OCI-LY7 (cell line): ENCODE results near the gene LMTK3. TPM values are rescaled to one million over a fixed set of nuclear protein-coding genes. Genes with fewer than 3 reads are reported as not detected.
"Not testable (repeated sequence)": the region's sequence is repeated elsewhere in the genome, so short reads cannot be mapped to it uniquely, and the experiment has no call there.

Source experiments
- BruUV-seq: library from RNA; stranded (reverse); fragments of 400-500 nt; replicated peaks from 2 replicates; lab custom pipeline; 2021; lab: Mats Ljungman, UMichigan
- CTCF ChIA-PET: fragments of 300-600 bp; sonication (Branson Sonifier 250); formaldehyde crosslinking; loops from one replicate; lab custom pipeline; 2022; ENCODE audit warnings: antibody characterized with exemption; ENCODE audit not compliant: unreplicated experiment; lab: Charles Lee
- POLR2A ChIA-PET: fragments of 300-600 bp; sonication (Branson Sonifier 250); formaldehyde crosslinking; loops from one replicate; lab custom pipeline; 2022; ENCODE audit warnings: antibody characterized with exemption; lab: Charles Lee
- DNase-seq: peaks from one replicate; pipeline ENCODE4 v3.0.0-alpha.2; 2015; ENCODE audit warnings: low spot score
- H2AFZ ChIP-seq: fragments of 200-600 bp; sonication (generic), shearing (Covaris generic); 2 replicates; pipeline ENCODE4 v1.6.1; 2014; ENCODE audit warnings: mild to moderate bottlenecking, antibody characterized with exemption, low read length, moderate library complexity
- H3K27ac ChIP-seq: fragments of 200-600 bp; sonication (generic); 2 replicates; pipeline ENCODE4 v1.5.1; 2014; ENCODE audit warnings: mixed run types, low read depth, mild to moderate bottlenecking, moderate library complexity, low read length, inconsistent platforms; ENCODE audit not compliant: poor library complexity, severe bottlenecking
- H3K36me3 ChIP-seq: fragments of 200-600 bp; sonication (generic); 2 replicates; pipeline ENCODE4 v1.6.1; 2014; ENCODE audit warnings: mild to moderate bottlenecking, antibody characterized with exemption, low read length, moderate library complexity, mixed read lengths; ENCODE audit not compliant: insufficient read depth
- H3K4me1 ChIP-seq: fragments of 200-600 bp; sonication (generic); 2 replicates; pipeline ENCODE4 v1.5.1; 2014; ENCODE audit warnings: mild to moderate bottlenecking, low read length; ENCODE audit not compliant: insufficient read depth, poor library complexity, severe bottlenecking
- H3K4me2 ChIP-seq: fragments of 200-600 bp; sonication (generic); 2 replicates; pipeline ENCODE4 v1.6.1; 2014; ENCODE audit warnings: mild to moderate bottlenecking, low read length
- H3K4me3 ChIP-seq: fragments of 200-600 bp; sonication (generic); 2 replicates; pipeline ENCODE4 v1.5.1; 2014; ENCODE audit warnings: mild to moderate bottlenecking, low read depth, low read length; ENCODE audit not compliant: poor library complexity, severe bottlenecking
- H3K79me2 ChIP-seq: fragments of 200-600 bp; sonication (generic); 2 replicates; pipeline ENCODE4 v1.6.1; 2016; ENCODE audit warnings: low read depth, mild to moderate bottlenecking, low read length, moderate library complexity, mixed read lengths; ENCODE audit not compliant: insufficient read depth
- H3K9me2 ChIP-seq: fragments of 200-600 bp; sonication (generic); 2 replicates; pipeline ENCODE4 v1.6.1; 2016; ENCODE audit warnings: mild to moderate bottlenecking, low read length, mixed read lengths; ENCODE audit not compliant: insufficient read depth
- H3K9me3 ChIP-seq: fragments of 200-600 bp; sonication (generic); 2 replicates; pipeline ENCODE4 v1.6.1; 2014; ENCODE audit warnings: mild to moderate bottlenecking, mixed run types, low read length, mixed read lengths
- H4K20me1 ChIP-seq: fragments of 200-600 bp; sonication (generic); 2 replicates; pipeline ENCODE4 v1.6.1; 2014; ENCODE audit warnings: mild to moderate bottlenecking, antibody characterized with exemption, low read length, moderate library complexity, mixed read lengths; ENCODE audit not compliant: insufficient read depth
- EZH2phosphoT487 ChIP-seq: fragments of 200-600 bp; sonication (generic); IDR thresholded peaks from 2 replicates; pipeline ENCODE4 v1.6.1; 2018; ENCODE audit warnings: low read depth, borderline replicate concordance, mild to moderate bottlenecking, mixed run types, antibody characterized with exemption, low read length, moderate library complexity, mixed read lengths
- intact Hi-C: fragments of 100-400 bp; cut with micrococcal nuclease; formaldehyde crosslinking; loops from one replicate; pipeline ENCODE4 v1.10.0; 2022; ENCODE audit not compliant: unreplicated experiment
- total RNA-seq, 2 experiments: library from RNA; depleted of rRNA in 1 of 2; stranded (reverse); fragments of >200 nt in 1 of 2; shearing (Covaris generic) in 1 of 2; gene quantifications; 2 replicates each; pipeline ENCODE4 v1.2.3, GENCODE V29; 2014 to 2022
- TF ChIP-seq, protein P1 (sequence below): fragments of 200-600 bp; sonication (generic); conservative IDR thresholded peaks from 2 replicates; pipeline ENCODE4 v1.5.1; 2014; ENCODE audit warnings: mild to moderate bottlenecking, antibody characterized with exemption, low read length, moderate library complexity, mixed read lengths

The LMTK3 gene
- total RNA-seq, 2 experiments from 2014 or later, result 1.3 to 9.7 TPM

DNA sequence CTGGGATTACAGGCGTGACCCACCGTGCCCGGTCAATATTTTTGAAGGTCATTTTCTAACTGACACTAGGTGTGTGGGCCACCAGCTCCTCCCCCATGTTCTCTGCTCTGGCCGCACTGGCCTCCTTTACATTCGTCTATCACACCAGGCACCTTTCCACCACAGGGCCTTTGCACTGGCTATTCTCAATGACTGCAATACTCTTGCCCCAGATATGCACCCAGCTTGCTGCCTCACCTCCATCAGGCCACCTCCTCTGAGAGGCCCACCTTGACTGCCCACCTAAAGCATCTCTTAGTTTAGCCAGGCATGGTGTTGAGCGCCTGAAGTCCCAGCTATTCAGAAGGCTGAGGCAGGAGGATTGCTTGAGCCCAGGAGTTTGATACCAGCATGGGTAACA lies 30.2 kb upstream of the LMTK3 start:
- CTCF ChIA-PET, result no interaction called here
- no peak overlapping the region for H3K4me3 ChIP-seq
- no peaks in the 10 kb centered on the region for H4K20me1 ChIP-seq
- no peaks in the 10 kb centered on the region for H3K79me2 ChIP-seq
- H3K36me3 ChIP-seq, result no peaks in the 10 kb centered on the region
- no peak overlapping the region for H3K27ac ChIP-seq
- intact Hi-C loops, result no loop called here
- POLR2A ChIA-PET, result interaction anchor here (0.5 kb wide), 1 partner anchor 192 kb away, joined by 3 read pairs; no protein-coding TSS in a partner anchor
- DNase-seq, result no peak
- H3K9me3 ChIP-seq, result no peaks in the 10 kb centered on the region
- H3K4me1 ChIP-seq, result no peaks in the 10 kb centered on the region
- H2AFZ ChIP-seq, result no peak overlapping the region
- TF ChIP-seq, protein P1, sequence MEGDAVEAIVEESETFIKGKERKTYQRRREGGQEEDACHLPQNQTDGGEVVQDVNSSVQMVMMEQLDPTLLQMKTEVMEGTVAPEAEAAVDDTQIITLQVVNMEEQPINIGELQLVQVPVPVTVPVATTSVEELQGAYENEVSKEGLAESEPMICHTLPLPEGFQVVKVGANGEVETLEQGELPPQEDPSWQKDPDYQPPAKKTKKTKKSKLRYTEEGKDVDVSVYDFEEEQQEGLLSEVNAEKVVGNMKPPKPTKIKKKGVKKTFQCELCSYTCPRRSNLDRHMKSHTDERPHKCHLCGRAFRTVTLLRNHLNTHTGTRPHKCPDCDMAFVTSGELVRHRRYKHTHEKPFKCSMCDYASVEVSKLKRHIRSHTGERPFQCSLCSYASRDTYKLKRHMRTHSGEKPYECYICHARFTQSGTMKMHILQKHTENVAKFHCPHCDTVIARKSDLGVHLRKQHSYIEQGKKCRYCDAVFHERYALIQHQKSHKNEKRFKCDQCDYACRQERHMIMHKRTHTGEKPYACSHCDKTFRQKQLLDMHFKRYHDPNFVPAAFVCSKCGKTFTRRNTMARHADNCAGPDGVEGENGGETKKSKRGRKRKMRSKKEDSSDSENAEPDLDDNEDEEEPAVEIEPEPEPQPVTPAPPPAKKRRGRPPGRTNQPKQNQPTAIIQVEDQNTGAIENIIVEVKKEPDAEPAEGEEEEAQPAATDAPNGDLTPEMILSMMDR, result no peak
- no peak for TF ChIP-seq EZH2phosphoT487
- no peaks in the 10 kb centered on the region for H3K9me2 ChIP-seq
- H3K4me2 ChIP-seq, result no peak overlapping the region
- BruUV-seq, result no TSS peak

DNA sequence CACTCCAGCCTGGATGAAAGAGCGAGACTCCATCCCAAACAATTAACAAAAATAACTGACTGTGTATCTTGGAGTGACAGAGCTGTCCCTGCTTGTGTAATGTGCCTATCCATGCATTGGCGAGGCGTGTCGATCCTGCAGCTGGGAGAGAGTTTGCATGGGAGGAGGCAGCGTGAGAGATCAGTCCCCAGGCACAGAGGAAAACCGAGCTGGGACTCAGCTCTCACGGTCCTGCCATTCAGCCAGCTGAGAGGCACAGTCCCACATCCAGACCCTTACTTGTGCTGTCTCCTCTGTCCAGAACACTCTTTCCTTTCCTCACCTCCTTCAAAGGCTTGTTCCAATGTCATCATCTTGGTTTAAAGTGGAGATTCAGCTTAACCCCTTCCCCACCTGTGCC lies 28.5 kb upstream of the LMTK3 start:
- no peak overlapping the region for H2AFZ ChIP-seq
- intact Hi-C loops, result no loop called here
- H3K36me3 ChIP-seq, result no peaks in the 10 kb centered on the region

DNA sequence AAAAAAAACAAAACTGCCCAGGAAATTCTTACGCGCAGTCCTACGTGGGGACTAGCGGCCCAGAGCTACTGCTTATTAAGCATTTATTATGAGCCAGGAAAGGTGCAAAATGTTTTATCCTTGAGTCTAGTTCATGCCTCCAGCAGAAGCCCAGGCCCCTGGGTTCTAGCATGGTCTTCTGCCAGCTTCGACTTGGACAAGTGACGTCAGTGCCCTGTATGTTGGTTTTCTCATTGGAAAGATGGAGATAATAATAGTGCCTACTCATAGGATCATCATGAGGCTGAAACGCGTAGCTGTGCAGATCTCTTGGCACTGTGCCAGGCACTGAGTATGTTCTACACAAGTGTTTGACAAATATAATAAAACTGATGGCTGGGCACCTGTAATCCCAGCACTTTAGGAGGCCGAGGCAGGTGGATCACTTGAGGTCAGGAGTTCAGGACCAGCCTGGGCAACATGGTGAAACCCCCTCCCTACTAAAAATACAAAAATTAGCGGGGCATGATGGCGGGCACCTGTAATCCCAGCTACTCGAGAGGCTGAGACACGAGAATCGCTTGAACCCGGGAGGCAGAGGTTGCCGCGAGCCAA lies 28.0 kb upstream of the LMTK3 start:
- no TSS peak for BruUV-seq
- no peaks in the 10 kb centered on the region for H3K4me1 ChIP-seq
- H2AFZ ChIP-seq, result no peak overlapping the region
- no peak overlapping the region for H3K4me3 ChIP-seq
- no peaks in the 10 kb centered on the region for H3K79me2 ChIP-seq
- no peaks in the 10 kb centered on the region for H3K36me3 ChIP-seq
- CTCF ChIA-PET, result no interaction called here
- H3K9me2 ChIP-seq, result no peaks in the 10 kb centered on the region
- H3K27ac ChIP-seq, result no peak overlapping the region
- intact Hi-C loops, result no loop called here
- TF ChIP-seq, protein P1, result no peak
- TF ChIP-seq EZH2phosphoT487, result no peak
- H4K20me1 ChIP-seq, result no peaks in the 10 kb centered on the region
- no peak overlapping the region for H3K4me2 ChIP-seq
- DNase-seq, result no peak
- POLR2A ChIA-PET, result interaction anchor here (0.7 kb wide), 1 partner anchor 11 kb away, joined by 3 read pairs; no protein-coding TSS in a partner anchor
- H3K9me3 ChIP-seq, result no peaks in the 10 kb centered on the region

More for the DNA sequence above, 28.5 kb upstream of the LMTK3 start:
- Histone ChIP-seq H3K4me1 (no peaks in the 10 kb centered on the region), H3K9me3 (no peaks in the 10 kb centered on the region), H3K4me2 (no peak overlapping the region), H3K79me2 (no peaks in the 10 kb centered on the region), H4K20me1 (no peaks in the 10 kb centered on the region), H3K9me2 (no peaks in the 10 kb centered on the region), H3K27ac (no peak overlapping the region), H3K4me3 (no peak overlapping the region)
- no peak for DNase-seq
- BruUV-seq, result no TSS peak
- TF ChIP-seq, protein P1, result no peak
- TF ChIP-seq EZH2phosphoT487, result no peak
- ChIA-PET CTCF (no interaction called here), POLR2A (interaction anchor here (0.7 kb wide), 1 partner anchor 11 kb away, joined by 3 read pairs; no protein-coding TSS in a partner anchor)

DNA sequence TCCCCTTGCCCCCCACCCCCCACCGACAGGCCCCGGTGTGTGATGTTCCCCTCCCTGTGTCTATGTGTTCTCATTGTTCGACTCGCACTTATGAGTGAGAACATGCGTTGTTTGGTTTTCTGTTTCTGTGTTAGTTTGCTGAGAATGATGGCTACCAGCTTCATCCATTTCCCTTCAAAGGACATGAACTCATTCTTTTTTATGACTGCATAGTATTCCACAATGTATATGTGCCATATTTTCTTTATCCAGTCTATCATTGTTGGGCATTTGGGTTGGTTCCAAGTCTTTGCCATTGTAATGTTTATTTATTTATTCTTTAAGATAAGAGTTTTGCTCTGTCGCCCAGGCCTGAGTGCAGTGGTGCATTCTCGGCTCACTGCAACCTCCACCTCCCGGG lies 26.4 kb upstream of the LMTK3 start:
- H3K9me3 ChIP-seq, H3K4me1 ChIP-seq, BruUV-seq, H3K36me3 ChIP-seq, H4K20me1 ChIP-seq, H3K9me2 ChIP-seq, DNase-seq, H3K79me2 ChIP-seq, H2AFZ ChIP-seq, H3K4me3 ChIP-seq, intact Hi-C loops, POLR2A ChIA-PET, H3K4me2 ChIP-seq, H3K27ac ChIP-seq: not testable (repeated sequence)
- CTCF ChIA-PET, result interaction anchor here (0.6 kb wide), 1 partner anchor 44 kb away, joined by 9 read pairs; no protein-coding TSS in a partner anchor
